Stimulated activated CD8-positive, alpha-beta memory T cell treated with anti-CD3 and anti-CD28 coated beads, Interleukin-2, amount 100 ng/mL, for 48 hours (primary cell): ENCODE measurements around the gene GAGE12C.
"Not testable (repeated sequence)": the region's sequence is repeated elsewhere in the genome, so short reads cannot be mapped to it uniquely, and the experiment has no call there.

Experiments used
- DNase-seq, 2 donors: peaks; one replicate each; pipeline ENCODE4 v3.0.0-alpha.2; 2020; ENCODE audit warnings: low read depth in 2 of 2

GAGE12C gene

GRCh38 chrX:49531877-49532276, at the start of gene GAGE12C:
TSS of gene GAGE12C (plus strand) at chrX:49532177. CDS start at chrX:49533332, 1,155 bp downstream.
- not testable (repeated sequence) for DNase-seq

- DNase-seq, result not testable (repeated sequence)
Observed at GRCh38 chrX:49541433-49541832, 9.5 kb downstream of the GAGE12C start, which contains the start of gene GAGE12D. TSS of gene GAGE12D (plus strand) at chrX:49541733. CDS start at chrX:49542888, 1,155 bp downstream.

GRCh38 chrX:49550989-49551388, 19.0 kb downstream of the GAGE12C start, which contains the start of gene GAGE12E:
TSS of gene GAGE12E (plus strand) at chrX:49551289. CDS start at chrX:49552444, 1,155 bp downstream.
- DNase-seq, result not testable (repeated sequence)

- not testable (repeated sequence) for DNase-seq
Observed at GRCh38 chrX:49560542-49560941, 28.6 kb downstream of the GAGE12C start, which contains the start of gene GAGE12F. TSS of gene GAGE12F (plus strand) at chrX:49560842. CDS start at chrX:49561997, 1,155 bp downstream.

GRCh38 chrX:49568728-49569127, 36.8 kb downstream of the GAGE12C start:
- not testable (repeated sequence) for DNase-seq

- DNase-seq, result not testable (repeated sequence)
Observed at GRCh38 chrX:49569152-49569551, 37.2 kb downstream of the GAGE12C start.

- not testable (repeated sequence) for DNase-seq
Observed at GRCh38 chrX:49570100-49570499, 38.1 kb downstream of the GAGE12C start, which contains the start of gene GAGE12G. TSS of gene GAGE12G (plus strand) at chrX:49570400. CDS start at chrX:49571555, 1,155 bp downstream.

GRCh38 chrX:49579649-49580048, 47.7 kb downstream of the GAGE12C start, which contains the start of gene GAGE12H:
TSS of gene GAGE12H (plus strand) at chrX:49579949. CDS start at chrX:49581104, 1,155 bp downstream.
- not testable (repeated sequence) for DNase-seq
